HT1080 (cell line): ENCODE measurements around the gene NCAM1. TPM values are rescaled to one million over a fixed set of nuclear protein-coding genes. Genes with fewer than 3 reads are reported as not detected.

Experiments
- DNase-seq: peaks from one replicate; pipeline ENCODE4 v3.0.0-alpha.2; 2015; ENCODE audit warnings: low read depth
- total RNA-seq: library from RNA; depleted of rRNA; stranded (reverse); fragments of >200 nt; shearing (Covaris generic); gene quantifications from 2 replicates; pipeline ENCODE4 v1.2.3, GENCODE V29; 2014

NCAM1 gene
- total RNA-seq, 1 experiment from 2014 or later = 26.3 TPM

DNA sequence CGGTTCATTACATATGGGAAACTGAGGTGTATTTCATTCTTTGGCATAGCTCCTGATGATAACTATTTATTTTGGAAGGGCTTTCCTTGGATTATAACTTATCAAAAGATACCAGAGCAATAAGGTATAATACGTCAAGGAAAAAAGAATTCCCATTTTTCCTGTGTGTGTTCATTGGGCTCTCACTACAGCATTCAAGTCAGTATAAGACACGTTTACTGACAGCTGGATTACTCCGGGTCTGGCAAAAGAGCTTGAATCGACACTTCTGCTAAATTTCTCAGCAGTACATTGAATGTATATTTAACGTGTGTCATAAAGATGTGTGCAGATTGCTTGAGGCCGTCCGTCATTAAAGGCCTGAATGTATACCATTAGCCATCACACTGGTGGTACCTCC is 163.4 kb downstream of the NCAM1 start:
- no peak for DNase-seq

- DNase-seq = no peak
Observed at GRCh38 chr11:113129261-113129992, 168.2 kb downstream of the NCAM1 start.

DNA sequence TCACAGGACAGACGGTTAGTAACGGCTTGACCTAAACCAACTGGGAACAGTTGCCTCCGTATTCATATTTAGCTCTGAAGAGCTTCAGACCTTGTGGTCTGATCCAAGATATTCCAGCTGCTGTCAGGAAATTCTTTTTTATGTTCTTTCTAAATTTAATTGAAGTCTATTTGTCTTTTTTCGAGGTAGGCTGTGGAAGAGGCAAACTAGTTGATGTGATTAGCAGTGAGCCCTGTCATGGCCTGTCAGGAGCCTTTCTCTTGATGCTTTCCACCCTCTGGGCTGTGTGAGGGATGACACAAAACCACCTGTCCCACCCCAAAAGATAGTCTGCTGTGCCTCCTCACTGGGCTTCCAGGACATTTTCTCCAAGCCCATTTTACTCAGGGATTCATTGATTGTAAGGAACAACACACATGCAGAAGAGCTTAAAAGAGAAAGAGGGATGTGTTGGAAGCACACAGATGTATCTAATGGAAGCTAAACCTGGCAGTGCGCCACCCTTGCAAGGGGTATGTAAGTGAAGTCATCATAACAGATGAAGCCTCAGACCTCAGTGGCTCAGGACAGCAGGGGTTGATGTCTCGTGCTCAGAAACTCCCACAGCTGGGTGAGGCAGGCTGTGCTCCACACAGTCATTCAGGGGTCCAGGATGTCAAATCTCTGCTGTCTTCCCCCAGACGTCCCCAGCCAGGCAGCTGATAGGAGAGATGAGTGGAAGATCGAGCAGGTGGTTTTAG is 170.0 kb downstream of the NCAM1 start:
- peak; percentile 16 for DNase-seq

- DNase-seq = no peak
Observed at GRCh38 chr11:113133071-113133470, 171.9 kb downstream of the NCAM1 start.

- DNase-seq = peak; percentile 15
Observed at GRCh38 chr11:113134626-113135025, 173.4 kb downstream of the NCAM1 start.

GRCh38 chr11:113137713-113138529 is 176.7 kb downstream of the NCAM1 start:
- DNase-seq = no peak

DNA sequence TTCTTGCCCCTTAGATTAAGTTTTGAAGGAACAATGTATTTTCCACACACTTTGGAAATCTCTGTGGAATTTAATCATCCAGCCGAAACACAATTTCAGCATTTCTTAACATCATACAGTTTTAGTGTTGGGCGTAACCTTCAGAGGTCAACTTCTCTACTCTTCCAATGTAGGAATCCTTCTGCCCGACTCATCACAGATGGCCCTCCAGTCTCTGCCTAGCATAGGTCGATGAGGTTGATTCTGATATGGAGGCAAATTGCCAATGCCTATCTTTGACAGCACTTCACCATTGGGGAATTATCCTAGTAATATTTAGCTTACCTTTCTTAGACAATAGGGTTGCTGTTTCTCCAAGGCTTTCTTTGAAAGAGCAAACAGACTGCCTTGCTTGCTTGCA is 177.5 kb downstream of the NCAM1 start:
- DNase-seq = no peak

DNA sequence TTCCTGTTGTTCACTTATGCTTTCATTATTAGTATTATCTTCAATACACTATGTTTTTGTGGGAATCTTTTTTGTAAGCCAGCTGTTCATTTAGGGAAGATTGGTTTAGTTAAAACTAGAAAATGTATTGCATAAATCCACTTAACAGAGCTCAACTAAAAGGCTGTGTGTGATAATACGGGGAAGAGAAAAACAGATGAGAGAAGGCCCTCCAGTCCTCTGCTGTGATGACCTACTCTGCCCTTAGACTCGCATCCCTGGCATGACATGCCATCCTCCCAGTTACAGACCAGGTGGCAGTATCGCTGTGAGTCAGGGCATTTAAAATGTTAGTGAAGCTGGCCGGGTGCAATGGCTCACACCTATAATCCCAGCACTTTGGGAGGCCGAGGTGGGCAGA is 179.8 kb downstream of the NCAM1 start:
- DNase-seq = no peak

- DNase-seq = no peak
Observed at GRCh38 chr11:113142508-113142907, 181.3 kb downstream of the NCAM1 start.

- DNase-seq = no peak
Observed at GRCh38 chr11:113147249-113147648, 186.0 kb downstream of the NCAM1 start.

DNA sequence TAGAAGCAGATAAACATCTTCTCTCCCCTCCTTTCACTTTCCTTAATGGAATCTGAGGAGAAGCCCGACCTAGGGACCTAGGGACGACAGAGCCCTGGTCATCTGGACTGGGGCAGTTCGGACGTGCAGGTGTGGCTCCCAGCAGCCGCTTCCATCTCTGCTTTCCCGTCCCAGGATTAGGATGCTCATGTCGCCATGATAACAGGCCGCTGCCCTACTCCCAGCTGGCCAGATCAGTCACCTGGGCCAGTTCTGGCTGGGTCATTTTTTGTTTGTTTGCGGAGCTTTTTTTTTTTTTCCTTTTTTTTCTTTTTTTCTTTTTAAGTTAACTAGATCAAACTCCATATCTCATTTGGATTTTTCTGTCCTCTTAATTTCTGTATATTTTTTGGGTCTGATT is 186.9 kb downstream of the NCAM1 start:
- no peak for DNase-seq

DNA sequence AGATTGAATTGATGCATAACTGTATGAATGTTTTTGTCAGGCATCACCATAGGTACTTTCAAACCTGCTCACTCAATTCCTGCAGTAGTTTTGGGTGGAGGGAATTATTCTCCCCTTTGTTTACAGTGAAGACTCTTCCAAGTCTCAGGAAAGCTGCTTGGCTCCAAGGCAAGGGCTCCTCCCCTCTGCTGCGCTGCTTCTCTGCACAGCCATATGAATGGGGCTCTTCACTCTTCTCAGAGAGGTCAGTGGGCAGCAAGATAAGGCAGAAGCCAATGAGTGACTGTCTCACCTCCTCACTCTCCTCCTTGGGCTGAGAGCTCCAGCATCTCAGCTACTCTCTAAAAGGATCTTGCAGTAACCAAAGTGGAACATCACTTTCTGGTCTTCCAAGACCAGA is 187.4 kb downstream of the NCAM1 start:
- DNase-seq = no peak

DNA sequence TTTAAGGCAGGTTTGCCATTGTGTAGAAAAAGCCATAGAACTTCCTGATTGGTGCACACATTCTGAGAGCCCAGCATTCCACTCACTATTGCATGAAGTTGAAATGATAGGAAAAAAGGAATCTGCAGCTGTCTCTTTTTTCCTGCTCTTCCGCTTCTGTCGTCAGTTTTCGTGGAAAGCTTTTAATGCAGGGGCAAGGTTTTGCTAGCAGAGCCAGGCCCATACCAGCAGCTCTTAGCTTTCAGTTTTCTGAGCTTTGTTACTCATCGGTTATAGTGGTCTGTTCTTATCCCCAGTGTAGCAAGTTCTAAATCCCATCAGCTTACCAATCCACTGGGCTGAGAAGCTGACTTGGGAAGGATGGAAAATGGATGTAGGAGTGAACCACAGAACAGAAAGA is 190.3 kb downstream of the NCAM1 start:
- no peak for DNase-seq

- DNase-seq = no peak
Observed at GRCh38 chr11:113152500-113152899, 191.3 kb downstream of the NCAM1 start.

- no peak for DNase-seq
Observed at GRCh38 chr11:113153847-113154246, 192.6 kb downstream of the NCAM1 start.

- DNase-seq = no peak
Observed at GRCh38 chr11:113159988-113160807, 199.0 kb downstream of the NCAM1 start.

GRCh38 chr11:113160808-113161124 is 199.5 kb downstream of the NCAM1 start:
- no peak for DNase-seq

DNA sequence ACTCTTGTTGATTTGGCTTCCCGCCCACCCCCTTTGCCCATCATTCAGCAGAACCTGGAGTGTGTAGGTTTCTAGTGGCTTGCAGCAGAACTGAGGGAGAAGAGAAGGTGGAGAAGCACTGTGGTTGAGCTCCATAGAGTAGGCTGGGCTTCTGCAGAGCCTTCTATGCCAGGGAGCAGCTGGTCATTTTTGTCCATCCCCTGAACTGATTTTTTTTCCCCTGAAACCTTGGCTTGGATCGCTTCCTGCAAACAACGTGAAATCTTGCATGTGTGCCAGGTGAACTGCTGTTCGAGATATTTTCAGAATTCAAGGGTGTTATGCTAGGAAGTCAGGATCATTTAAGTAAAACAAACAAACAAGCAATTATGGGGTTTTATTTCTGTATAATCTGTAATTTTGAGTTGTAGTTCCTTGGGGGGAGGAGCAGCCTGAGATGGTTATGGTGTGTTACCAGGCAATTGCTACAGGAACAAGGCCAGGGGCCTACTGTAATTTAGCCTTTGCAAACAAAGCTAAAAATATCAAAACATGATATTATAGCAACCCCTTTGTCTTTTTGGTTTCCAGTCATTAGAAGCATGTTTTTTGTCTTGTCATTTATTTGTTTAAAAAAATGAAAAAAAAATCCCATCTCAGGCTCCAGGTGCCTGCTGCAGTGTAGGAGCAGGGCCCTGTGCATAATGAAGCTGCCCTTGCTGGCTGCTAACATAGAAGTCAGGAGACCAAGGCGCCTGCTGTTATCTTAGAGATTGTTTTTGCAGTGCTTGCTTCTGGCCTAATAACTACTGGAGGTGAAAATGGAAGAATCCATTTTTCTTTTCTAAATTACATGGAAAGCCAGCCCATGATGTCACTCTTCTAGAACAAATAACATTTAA is 200.7 kb downstream of the NCAM1 start:
- DNase-seq = no peak

DNA sequence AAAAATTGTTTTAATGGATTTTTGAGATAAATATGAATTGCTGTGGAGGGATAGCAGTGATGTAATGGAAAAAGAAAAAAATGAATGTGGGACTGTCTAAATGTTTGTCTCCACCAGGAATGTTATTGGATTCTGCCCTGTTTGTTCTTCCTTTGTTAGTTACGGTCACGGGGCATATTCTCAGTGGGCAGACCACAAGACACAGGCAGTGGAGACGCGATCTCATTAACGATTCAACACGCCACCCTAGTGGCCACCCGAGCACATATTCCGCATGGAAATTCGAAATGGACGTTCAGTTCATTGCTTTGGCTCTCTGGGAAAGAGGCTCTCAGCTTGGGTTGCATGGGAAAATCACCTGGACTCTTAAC is 201.4 kb downstream of the NCAM1 start:
- DNase-seq = no peak

DNA sequence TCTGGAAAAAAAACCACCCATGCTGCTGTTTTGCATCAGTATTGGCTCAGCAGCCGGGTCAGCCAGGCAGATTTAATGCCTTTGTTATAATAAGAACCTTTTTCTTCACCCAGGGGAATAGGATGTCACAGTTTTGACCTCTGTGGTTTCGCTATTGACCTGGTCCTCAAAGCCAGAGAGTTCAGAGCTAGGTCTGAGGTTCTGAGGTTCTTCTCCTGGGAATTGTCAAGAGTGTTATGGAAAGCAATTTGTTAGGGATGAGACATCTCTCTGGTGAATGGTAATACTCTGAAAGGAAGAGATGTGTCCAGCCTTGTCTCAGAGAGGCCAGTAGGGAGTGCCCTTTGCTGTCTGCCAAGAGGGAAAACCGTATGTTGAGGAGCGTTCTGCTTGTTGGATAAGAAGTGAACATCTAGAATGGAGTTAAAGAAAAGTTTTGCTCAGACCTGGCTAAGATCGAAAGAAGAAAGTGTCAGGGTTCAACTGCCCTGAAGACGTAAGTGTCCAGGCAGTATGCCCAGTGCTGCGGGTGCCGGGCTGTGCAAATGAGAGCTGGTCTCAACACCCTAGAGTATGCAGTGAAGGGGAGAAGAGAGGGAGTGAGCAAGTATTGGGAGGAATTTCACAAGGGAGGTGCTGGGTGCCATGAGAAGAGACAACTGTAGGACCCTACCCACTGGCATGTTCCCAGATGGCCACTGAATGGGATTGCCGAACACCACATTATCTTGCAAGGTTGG is 202.2 kb downstream of the NCAM1 start:
- no peak for DNase-seq
